ENCODE results near the gene CCDC195.
"Not testable (repeated sequence)": the region's sequence is repeated elsewhere in the genome, so short reads cannot be mapped to it uniquely, and the experiment has no call there.

The CCDC195 gene

DNA sequence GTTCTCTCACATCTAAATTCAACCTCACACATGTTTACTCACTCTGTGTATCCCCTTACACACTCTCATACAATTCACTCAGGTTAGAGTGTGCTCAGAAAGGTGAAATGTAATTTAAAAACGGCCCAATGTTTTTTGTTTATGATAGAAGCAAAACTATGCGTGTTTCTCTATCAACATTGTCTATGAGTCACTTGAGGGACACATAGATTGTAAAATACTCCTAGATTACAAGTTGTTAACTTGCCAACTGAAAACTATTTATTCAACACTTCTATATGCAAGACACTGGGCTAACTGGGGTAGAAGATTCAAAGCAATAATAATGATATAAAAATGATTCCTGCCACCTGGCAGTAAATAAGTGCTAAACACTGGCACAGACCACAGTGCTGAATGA, 24.6 kb downstream of the CCDC195 start:
- in situ Hi-C loops (cut with MboI; ENCODE audit: low sequenced_read_pairs): no loop called here

GRCh38 chr2:224690868-224691267, 25.3 kb downstream of the CCDC195 start:
- in situ Hi-C loops (cut with MboI; ENCODE audit: low sequenced_read_pairs): no loop called here

DNA sequence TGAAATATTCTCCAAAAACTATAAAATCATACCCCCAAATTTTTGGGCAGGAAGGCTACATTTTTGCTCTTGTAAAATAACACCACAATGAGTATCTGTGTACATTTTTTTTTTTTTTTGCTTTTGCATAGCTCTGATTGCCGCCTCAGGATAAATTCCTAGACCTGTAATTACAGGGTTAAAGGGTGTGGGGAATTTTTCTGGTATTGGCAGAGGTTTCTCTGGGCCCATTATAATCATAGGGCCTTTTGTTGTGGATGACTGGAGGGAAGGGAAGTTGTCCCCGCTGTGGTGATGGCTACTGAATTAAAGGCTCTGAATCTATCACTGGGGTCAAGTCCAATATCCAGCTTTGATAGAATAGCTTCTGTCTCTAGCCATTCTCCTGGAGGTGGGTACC, 26.6 kb downstream of the CCDC195 start:
- in situ Hi-C loops (cut with MboI; ENCODE audit: low sequenced_read_pairs): no loop called here

- in situ Hi-C loops (cut with MboI; ENCODE audit: low sequenced_read_pairs): no loop called here
Observed at GRCh38 chr2:224688997-224689396, 27.2 kb downstream of the CCDC195 start.

DNA sequence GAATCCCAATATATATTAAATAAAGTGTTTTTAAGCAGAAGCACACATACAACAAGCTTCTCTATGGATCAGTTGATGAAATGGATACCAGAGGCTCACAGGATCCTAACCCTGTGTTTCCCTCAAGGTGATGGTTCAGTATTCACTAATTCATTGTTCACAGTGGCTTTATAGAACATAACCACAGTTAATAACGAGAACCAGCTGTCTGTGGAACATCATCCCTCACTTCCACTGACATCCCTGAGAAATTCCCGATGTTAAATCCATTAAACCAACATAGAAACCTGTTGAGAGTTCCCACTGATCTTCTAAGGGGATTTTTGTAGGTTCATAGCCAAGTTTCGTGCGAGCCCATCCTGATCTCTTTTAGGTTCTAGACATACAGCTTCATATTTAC, 29.0 kb downstream of the CCDC195 start:
- in situ Hi-C loops (cut with MboI; ENCODE audit: low sequenced_read_pairs): no loop called here

GRCh38 chr2:224685121-224685520, 31.0 kb downstream of the CCDC195 start:
- in situ Hi-C loops (cut with MboI; ENCODE audit: low sequenced_read_pairs): no loop called here

GRCh38 chr2:224682134-224682533, 34.0 kb downstream of the CCDC195 start:
- in situ Hi-C loops (cut with MboI; ENCODE audit: low sequenced_read_pairs): no loop called here

DNA sequence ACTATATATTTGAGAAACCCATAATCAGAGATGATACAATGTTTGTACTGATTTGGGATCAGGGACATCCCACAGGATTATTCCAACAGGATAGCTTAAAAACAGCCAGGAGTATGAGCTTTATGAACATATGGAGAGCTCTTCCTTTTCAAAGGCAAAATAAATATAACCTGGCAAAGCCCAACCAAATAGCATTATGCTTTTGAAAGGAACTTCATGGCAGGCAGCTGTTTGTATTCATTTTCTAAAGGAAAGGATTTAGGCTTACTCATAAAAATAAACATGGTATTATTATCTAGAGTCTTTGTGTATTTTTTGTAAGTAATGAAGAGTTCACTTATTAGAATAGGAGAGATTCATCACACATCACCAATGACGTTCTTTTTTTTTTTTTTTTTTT, 44.4 kb downstream of the CCDC195 start:
- in situ Hi-C loops (cut with MboI; ENCODE audit: low sequenced_read_pairs): no loop called here

- in situ Hi-C loops (cut with MboI; ENCODE audit: low sequenced_read_pairs): no loop called here
Observed at GRCh38 chr2:224670203-224670602, 46.0 kb downstream of the CCDC195 start.

GRCh38 chr2:224669449-224669848, 46.7 kb downstream of the CCDC195 start:
- in situ Hi-C loops (cut with MboI; ENCODE audit: low sequenced_read_pairs): no loop called here

GRCh38 chr2:224668123-224668909, 47.8 kb downstream of the CCDC195 start:
- in situ Hi-C loops (cut with MboI; ENCODE audit: low sequenced_read_pairs): no loop called here

DNA sequence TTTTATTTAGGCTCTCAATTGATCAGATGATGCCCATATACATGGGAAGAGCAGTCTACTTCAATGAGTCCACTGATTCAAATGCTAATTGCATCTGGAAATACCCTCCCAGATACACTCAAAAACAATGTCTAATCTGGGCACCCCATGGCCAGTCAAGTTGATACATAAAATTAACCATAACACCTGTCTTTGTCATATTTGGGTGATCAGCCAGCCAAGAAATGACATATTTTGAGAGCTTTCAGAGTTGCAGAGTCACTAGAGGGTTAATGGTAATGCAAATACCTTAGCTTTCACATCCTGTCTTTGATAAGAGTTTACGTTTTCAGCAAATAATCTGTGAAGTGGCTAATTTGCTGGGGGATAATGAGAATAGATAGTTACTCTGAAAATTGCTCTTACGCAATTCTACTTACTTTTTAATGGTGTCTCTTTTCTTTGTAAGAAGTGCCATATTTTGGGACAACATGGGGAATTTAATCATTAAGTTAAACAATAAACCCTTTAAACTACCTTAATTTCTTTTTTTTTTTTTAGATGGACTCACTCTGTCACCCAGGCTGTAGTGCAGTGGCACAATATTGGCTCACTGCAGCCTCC, 49.1 kb downstream of the CCDC195 start:
- in situ Hi-C loops (cut with MboI; ENCODE audit: low sequenced_read_pairs): no loop called here

- in situ Hi-C loops (cut with MboI; ENCODE audit: low sequenced_read_pairs): not testable (repeated sequence)
Observed at GRCh38 chr2:224663322-224663721, 52.8 kb downstream of the CCDC195 start.

GRCh38 chr2:224661708-224662107, 54.5 kb downstream of the CCDC195 start:
- in situ Hi-C loops (cut with MboI; ENCODE audit: low sequenced_read_pairs): not testable (repeated sequence)

- in situ Hi-C loops (cut with MboI; ENCODE audit: low sequenced_read_pairs): no loop called here
Observed at GRCh38 chr2:224659714-224660113, 56.5 kb downstream of the CCDC195 start.

- in situ Hi-C loops (cut with MboI; ENCODE audit: low sequenced_read_pairs): no loop called here
Observed at GRCh38 chr2:224658780-224659405, 57.3 kb downstream of the CCDC195 start.

DNA sequence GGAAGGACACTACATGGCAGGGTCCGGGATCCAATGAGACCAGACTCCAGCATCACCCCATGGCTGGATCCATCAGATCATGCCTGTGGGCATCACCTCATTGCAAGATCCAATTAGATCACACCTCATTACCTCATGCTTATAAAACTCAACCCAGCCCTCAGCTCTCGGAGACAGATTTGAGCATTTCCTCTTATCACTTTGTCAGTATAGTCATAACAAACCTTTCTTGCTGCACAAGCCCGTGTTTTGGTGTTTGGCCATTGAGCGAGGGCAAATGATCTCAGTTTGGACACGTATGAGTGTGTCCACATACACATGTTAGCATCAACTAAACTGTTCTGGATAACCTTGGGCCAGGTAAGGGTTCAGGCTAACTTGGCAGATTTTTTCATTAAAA, 58.8 kb downstream of the CCDC195 start:
- in situ Hi-C loops (cut with MboI; ENCODE audit: low sequenced_read_pairs): no loop called here

- in situ Hi-C loops (cut with MboI; ENCODE audit: low sequenced_read_pairs): no loop called here
Observed at GRCh38 chr2:224655006-224655537, 61.1 kb downstream of the CCDC195 start.

All from hTERT RPE-1 (cell line).